ENCODE data around the gene HIPK2. TPM values are rescaled to one million over a fixed set of nuclear protein-coding genes. Genes with fewer than 3 reads are reported as not detected.

The HIPK2 gene
- total and polyA plus RNA-seq, 2 experiments from 2014 or later = 18.2 to 22.9 TPM

- Histone ChIP-seq H3K36me3 (replicated peaks; ENCODE audit: insufficient read depth, low read depth) (no peaks in the 10 kb centered on the region), H3K4me3 (no peak overlapping the region), H3K4me2 (peak overlapping the region; percentile 2), H3K9me3 (ENCODE audit: low read depth) (no peaks in the 10 kb centered on the region), H4K20me1 (ENCODE audit: insufficient read depth, poor library complexity, severe bottlenecking) (peaks cover 72% of the 10 kb centered on the region), H3K27ac (peak overlapping the region; percentile 2), H3K4me1 (ENCODE audit: insufficient read depth) (peaks cover 16% of the 10 kb centered on the region), H2AFZ (no peak overlapping the region), H3K9me2 (replicated peaks; ENCODE audit: insufficient read depth) (no peaks in the 10 kb centered on the region), H3K27me3 (no peaks in the 10 kb centered on the region), H3K79me2 (peaks cover 100% of the 10 kb centered on the region)
- TF ChIP-seq EZH2 (IDR thresholded peaks at IDR 0.05; ENCODE audit: borderline replicate concordance) = no peak
- TF ChIP-seq CTCF (IDR thresholded peaks at IDR 0.05; ENCODE audit: poor library complexity) = no peak
- no peak for TF ChIP-seq EZH2phosphoT487 (IDR thresholded peaks at IDR 0.05; ENCODE audit: low read depth, severe bottlenecking, unreplicated experiment)
- no peak for DNase-seq (ENCODE audit: low spot score)
- 59% methylated on average over 2 of the region's 2 CpGs for WGBS (ENCODE audit: low lambda C conversion rate, missing lambda C conversion rate)
These were observed 19.8 kb downstream of the HIPK2 start for GRCh38 chr7:139757968-139758367.

- no peak for DNase-seq (ENCODE audit: low spot score)
- H3K27ac ChIP-seq = no peak overlapping the region
These were observed 24.1 kb downstream of the HIPK2 start for GRCh38 chr7:139753693-139754111.

GRCh38 chr7:139753081-139753692, 24.6 kb downstream of the HIPK2 start:
- Histone ChIP-seq H3K9me3 (ENCODE audit: low read depth) (no peaks in the 10 kb centered on the region), H2AFZ (no peak overlapping the region), H3K4me2 (no peak overlapping the region), H4K20me1 (ENCODE audit: insufficient read depth, poor library complexity, severe bottlenecking) (peaks cover 82% of the 10 kb centered on the region), H3K9me2 (replicated peaks; ENCODE audit: insufficient read depth) (no peaks in the 10 kb centered on the region), H3K27me3 (no peaks in the 10 kb centered on the region), H3K79me2 (peaks cover 100% of the 10 kb centered on the region), H3K4me3 (no peak overlapping the region), H3K27ac (no peak overlapping the region), H3K4me1 (ENCODE audit: insufficient read depth) (peaks cover 17% of the 10 kb centered on the region), H3K36me3 (replicated peaks; ENCODE audit: insufficient read depth, low read depth) (no peaks in the 10 kb centered on the region)
- no peak for DNase-seq (ENCODE audit: low spot score)
- no peak for TF ChIP-seq EZH2phosphoT487 (IDR thresholded peaks at IDR 0.05; ENCODE audit: low read depth, severe bottlenecking, unreplicated experiment)
- TF ChIP-seq EZH2 (IDR thresholded peaks at IDR 0.05; ENCODE audit: borderline replicate concordance) = no peak
- peak; percentile 5 for TF ChIP-seq CTCF (IDR thresholded peaks at IDR 0.05; ENCODE audit: poor library complexity)
- 70% methylated on average over 7 of the region's 7 CpGs for WGBS (ENCODE audit: low lambda C conversion rate, missing lambda C conversion rate)

More at GRCh38 chr7:139753693-139754111, 24.1 kb downstream of the HIPK2 start:
- H3K4me1 ChIP-seq (ENCODE audit: insufficient read depth) = peaks cover 19% of the 10 kb centered on the region
- H3K36me3 ChIP-seq (replicated peaks; ENCODE audit: insufficient read depth, low read depth) = no peaks in the 10 kb centered on the region
- 92% methylated on average over 11 of the region's 11 CpGs for WGBS (ENCODE audit: low lambda C conversion rate, missing lambda C conversion rate)
- TF ChIP-seq EZH2 (IDR thresholded peaks at IDR 0.05; ENCODE audit: borderline replicate concordance) = no peak
- no peak for TF ChIP-seq EZH2phosphoT487 (IDR thresholded peaks at IDR 0.05; ENCODE audit: low read depth, severe bottlenecking, unreplicated experiment)
- TF ChIP-seq CTCF (IDR thresholded peaks at IDR 0.05; ENCODE audit: poor library complexity) = no peak
- peaks cover 100% of the 10 kb centered on the region for H3K79me2 ChIP-seq
- no peaks in the 10 kb centered on the region for H3K27me3 ChIP-seq
- no peak overlapping the region for H3K4me2 ChIP-seq
- no peak overlapping the region for H2AFZ ChIP-seq
- H3K9me2 ChIP-seq (replicated peaks; ENCODE audit: insufficient read depth) = no peaks in the 10 kb centered on the region
- H4K20me1 ChIP-seq (ENCODE audit: insufficient read depth, poor library complexity, severe bottlenecking) = peaks cover 84% of the 10 kb centered on the region
- H3K4me3 ChIP-seq = no peak overlapping the region
- no peaks in the 10 kb centered on the region for H3K9me3 ChIP-seq (ENCODE audit: low read depth)

All from hepatocyte (in vitro differentiated cells).